K562 (cell line): Measurements from ENCODE around the gene TKTL1. TPM values are rescaled to one million over a fixed set of nuclear protein-coding genes. Genes with fewer than 3 reads are reported as not detected.

Experiments used
- ASH1L ChIP-seq: fragments of 450-650 bp; IDR thresholded peaks from 2 replicates; pipeline ENCODE4 v1.6.1; 2018; ENCODE audit warnings: borderline replicate concordance, mild to moderate bottlenecking, low read depth; ENCODE audit not compliant: partially characterized antibody
- BACH1 ChIP-seq: fragments of 200-800 bp; sonication (Bioruptor generic); IDR thresholded peaks from 2 replicates; pipeline ENCODE4 v1.6.1; 2016; ENCODE audit warnings: missing genetic modification characterization, missing compliant biosample characterization
- BMI1 ChIP-seq: fragments of 150-350 bp; IDR thresholded peaks from 2 replicates; pipeline ENCODE4 v1.6.1; 2014; ENCODE audit warnings: low read length
- EWSR1 ChIP-seq: fragments of 450-650 bp; IDR thresholded peaks from 2 replicates; pipeline ENCODE4 v1.6.1; 2018; ENCODE audit warnings: borderline replicate concordance, mild to moderate bottlenecking, low read depth, moderate library complexity; ENCODE audit not compliant: partially characterized antibody
- HNRNPK ChIP-seq: fragments of 200-400 bp; formaldehyde crosslinking; IDR thresholded peaks from one replicate; pipeline ENCODE4 v1.6.1; 2018; ENCODE audit warnings: mild to moderate bottlenecking, low read depth, low read length; ENCODE audit not compliant: poor library complexity, severe bottlenecking
- ILF3 ChIP-seq: fragments of 450-650 bp; IDR thresholded peaks from 2 replicates; pipeline ENCODE4 v1.6.1; 2018; ENCODE audit warnings: antibody characterized with exemption, mild to moderate bottlenecking, moderate library complexity, borderline replicate concordance
- KHSRP ChIP-seq: fragments of 450-650 bp; IDR thresholded peaks from 2 replicates; pipeline ENCODE4 v1.6.1; 2017
- LCOR ChIP-seq: sonication (generic); formaldehyde crosslinking; IDR thresholded peaks from 2 replicates; pipeline ENCODE4 v1.8.0; 2022; ENCODE audit warnings: mild to moderate bottlenecking, missing genetic modification reagents
- MYC ChIP-seq, 2 experiments: fragments of 250-450 bp in 1 of 2; sonication (Bioruptor Pico) in 1 of 2; IDR thresholded peaks; 2 replicates each; pipeline versions ENCODE4 v1.5.1 to v1.6.1; 2012 to 2021; ENCODE audit warnings: low read depth in 2 of 2, borderline replicate concordance in 1 of 2, improper control_type of control experiment in 1 of 2, low read length in 1 of 2, mild to moderate bottlenecking in 1 of 2, moderate library complexity in 1 of 2
- NCOA1 ChIP-seq: fragments of 450-650 bp; IDR thresholded peaks from 2 replicates; pipeline ENCODE4 v1.6.1; 2016; ENCODE audit warnings: low read depth
- SIN3B ChIP-seq: fragments of 450-650 bp; IDR thresholded peaks from 2 replicates; pipeline ENCODE4 v1.6.1; 2017; ENCODE audit warnings: low read depth, mild to moderate bottlenecking, moderate library complexity
- SNRNP70 ChIP-seq: fragments of 200-400 bp; formaldehyde crosslinking; optimal IDR thresholded peaks from 2 replicates; pipeline ENCODE3; 2017; ENCODE audit warnings: low read depth, low read length
- SREBF2 ChIP-seq: sonication (generic); formaldehyde crosslinking; IDR thresholded peaks from 2 replicates; pipeline ENCODE4 v1.4.0; 2020; ENCODE audit warnings: mild to moderate bottlenecking, missing genetic modification reagents
- TBL1XR1 ChIP-seq, 2 experiments: IDR thresholded peaks; 2 replicates each; pipeline ENCODE4 v1.6.1; 2012; ENCODE audit warnings: improper control_type of control experiment in 2 of 2, low read length in 2 of 2, mild to moderate bottlenecking in 1 of 2
- ZFP36 ChIP-seq: fragments of 150-350 bp; IDR thresholded peaks from 2 replicates; pipeline ENCODE4 v1.6.1; 2018; ENCODE audit warnings: low read length, low read depth; ENCODE audit not compliant: partially characterized antibody
- ZNF830 ChIP-seq: fragments of 250-450 bp; sonication (Bioruptor Pico); IDR thresholded peaks from 2 replicates; pipeline ENCODE4 v1.5.0; 2021; ENCODE audit warnings: mild to moderate bottlenecking
- polyA plus RNA-seq, 8 experiments: library from polyadenylated mRNA; depleted of rRNA in 4 of 8; stranded (reverse) in 5 of 8; unstranded in 3 of 8; fragments of >200 nt; fragmentation: Nextera tagmentation in 2 of 8; fragmentation: Illumina TruSeq in 1 of 8; extraction: Ambion mirVana in 2 of 8; extraction: Trizol in 1 of 8; gene quantifications; 2 replicates each; pipeline versions ENCODE4 v1.2.1 to v1.2.3, GENCODE V29; 2011 to 2014; ENCODE audit warnings: inconsistent platforms in 1 of 8, missing spikeins in 1 of 8
- total RNA-seq, 7 experiments: library from RNA; depleted of rRNA in 6 of 7; stranded (reverse); fragments of >200 nt in 6 of 7; fragmentation: Illumina TruSeq in 2 of 7; extraction: Trizol in 2 of 7; gene quantifications; 2 replicates each; pipeline versions ENCODE4 v1.2.1 to v1.2.3, GENCODE V29; 2011 to 2021; ENCODE audit warnings: low replicate concordance in 1 of 7
- TF ChIP-seq, protein P1 (sequence below): fragments of 250-450 bp; sonication (Bioruptor Pico); IDR thresholded peaks from 2 replicates; pipeline ENCODE4 v1.8.0; 2022; ENCODE audit warnings: inconsistent platforms
- TF ChIP-seq, protein P2 (sequence below): fragments of 250-450 bp; sonication (Bioruptor Pico); IDR thresholded peaks from 2 replicates; pipeline ENCODE4 v1.4.0; 2020
- TF ChIP-seq, protein P3 (sequence below): fragments of 250-450 bp; sonication (Bioruptor Pico); IDR thresholded peaks from 2 replicates; pipeline ENCODE4 v1.8.0; 2022; ENCODE audit warnings: moderate library complexity, mild to moderate bottlenecking, inconsistent platforms
- TF ChIP-seq, protein P4 (sequence below): sonication (generic); formaldehyde crosslinking; IDR thresholded peaks from 2 replicates; pipeline ENCODE4 v1.8.0; 2022; ENCODE audit warnings: missing genetic modification reagents, mild to moderate bottlenecking, moderate library complexity, borderline replicate concordance
- TF ChIP-seq, protein P5 (sequence below): sonication (generic); formaldehyde crosslinking; IDR thresholded peaks from 2 replicates; pipeline ENCODE4 v1.5.0; 2020; ENCODE audit warnings: missing genetic modification reagents
- TF ChIP-seq, protein P6 (sequence below): fragments of 250-450 bp; sonication (Bioruptor Pico); IDR thresholded peaks from 2 replicates; pipeline ENCODE4 v1.8.0; 2021; ENCODE audit warnings: moderate library complexity, mild to moderate bottlenecking, inconsistent platforms

TKTL1 gene
- total and polyA plus RNA-seq, 9 of the 15 experiments (the other 6 are each of a cell fraction or from before 2014, with no cell fraction given) = 0.18 to 0.71 (median 0.38) TPM

DNA sequence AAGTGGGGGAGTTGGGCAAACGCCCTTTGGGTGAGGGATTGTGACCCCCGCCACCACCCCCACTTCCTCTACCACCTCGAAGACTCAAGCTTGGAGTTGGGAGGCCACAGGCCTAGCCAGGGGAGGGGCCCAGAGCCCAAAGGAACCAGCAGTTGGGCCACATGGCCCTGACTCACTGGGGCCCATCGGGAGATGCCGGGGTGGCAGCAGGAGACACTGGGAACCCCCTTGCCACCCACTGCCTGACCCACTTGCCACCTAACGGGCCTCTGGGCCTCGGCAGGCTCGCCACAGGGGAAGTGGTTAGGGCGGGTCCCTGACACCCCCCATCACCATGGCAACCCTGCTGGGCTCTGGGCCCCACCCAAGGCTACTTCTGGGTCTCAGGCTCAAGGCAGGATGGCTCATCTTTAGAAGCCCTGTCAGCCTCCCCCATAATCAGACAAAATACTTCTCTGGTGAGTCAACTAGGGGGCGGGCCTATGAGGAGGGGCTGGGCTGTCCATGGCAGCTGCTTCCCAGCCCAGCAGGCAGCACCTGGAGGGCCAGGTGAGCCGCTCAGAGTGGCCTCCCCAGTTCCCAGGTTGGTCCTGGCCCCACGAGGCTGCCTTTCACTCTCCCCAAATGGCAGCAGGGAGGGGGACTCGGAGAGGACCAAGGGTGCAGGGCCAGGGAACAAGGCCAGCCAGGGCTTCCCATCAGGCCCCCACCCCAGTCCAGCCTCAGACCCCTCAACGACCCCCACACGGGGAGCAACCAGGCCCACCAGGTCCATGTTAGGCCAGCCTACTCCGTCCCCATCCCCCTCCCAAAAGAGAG, 73.2 kb downstream of the TKTL1 start (continued):
- TF ChIP-seq, protein P1, sequence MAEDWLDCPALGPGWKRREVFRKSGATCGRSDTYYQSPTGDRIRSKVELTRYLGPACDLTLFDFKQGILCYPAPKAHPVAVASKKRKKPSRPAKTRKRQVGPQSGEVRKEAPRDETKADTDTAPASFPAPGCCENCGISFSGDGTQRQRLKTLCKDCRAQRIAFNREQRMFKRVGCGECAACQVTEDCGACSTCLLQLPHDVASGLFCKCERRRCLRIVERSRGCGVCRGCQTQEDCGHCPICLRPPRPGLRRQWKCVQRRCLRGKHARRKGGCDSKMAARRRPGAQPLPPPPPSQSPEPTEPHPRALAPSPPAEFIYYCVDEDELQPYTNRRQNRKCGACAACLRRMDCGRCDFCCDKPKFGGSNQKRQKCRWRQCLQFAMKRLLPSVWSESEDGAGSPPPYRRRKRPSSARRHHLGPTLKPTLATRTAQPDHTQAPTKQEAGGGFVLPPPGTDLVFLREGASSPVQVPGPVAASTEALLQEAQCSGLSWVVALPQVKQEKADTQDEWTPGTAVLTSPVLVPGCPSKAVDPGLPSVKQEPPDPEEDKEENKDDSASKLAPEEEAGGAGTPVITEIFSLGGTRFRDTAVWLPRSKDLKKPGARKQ (CRISPR knock-in tag) = no peak
- TF ChIP-seq, protein P2, sequence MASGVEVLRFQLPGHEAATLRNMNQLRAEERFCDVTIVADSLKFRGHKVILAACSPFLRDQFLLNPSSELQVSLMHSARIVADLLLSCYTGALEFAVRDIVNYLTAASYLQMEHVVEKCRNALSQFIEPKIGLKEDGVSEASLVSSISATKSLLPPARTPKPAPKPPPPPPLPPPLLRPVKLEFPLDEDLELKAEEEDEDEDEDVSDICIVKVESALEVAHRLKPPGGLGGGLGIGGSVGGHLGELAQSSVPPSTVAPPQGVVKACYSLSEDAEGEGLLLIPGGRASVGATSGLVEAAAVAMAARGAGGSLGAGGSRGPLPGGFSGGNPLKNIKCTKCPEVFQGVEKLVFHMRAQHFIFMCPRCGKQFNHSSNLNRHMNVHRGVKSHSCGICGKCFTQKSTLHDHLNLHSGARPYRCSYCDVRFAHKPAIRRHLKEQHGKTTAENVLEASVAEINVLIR = no peak
- TF ChIP-seq MYC (IDR thresholded peaks at IDR 0.05; ENCODE audit: low read depth, low read length) (peak; percentile 37; the same call in 1 of the 2 replicates), MYC (CRISPR knock-in tag; IDR thresholded peaks at IDR 0.05; ENCODE audit: borderline replicate concordance, low read depth) (no peak), SREBF2 (no peak), SNRNP70 (no peak), BACH1 (tag) (no peak), ZFP36 (no peak), HNRNPK (no peak), ILF3 (no peak), TBL1XR1 (IDR thresholded peaks at IDR 0.05; ENCODE audit: low read length in 2 of 2) (no peak), BMI1 (peak; percentile 74), ZNF830 (CRISPR knock-in tag) (no peak), SIN3B (no peak), ASH1L (no peak), KHSRP (no peak), LCOR (CRISPR knock-in tag) (peak; percentile 76), EWSR1 (no peak), NCOA1 (no peak)
- TF ChIP-seq, protein P3, sequence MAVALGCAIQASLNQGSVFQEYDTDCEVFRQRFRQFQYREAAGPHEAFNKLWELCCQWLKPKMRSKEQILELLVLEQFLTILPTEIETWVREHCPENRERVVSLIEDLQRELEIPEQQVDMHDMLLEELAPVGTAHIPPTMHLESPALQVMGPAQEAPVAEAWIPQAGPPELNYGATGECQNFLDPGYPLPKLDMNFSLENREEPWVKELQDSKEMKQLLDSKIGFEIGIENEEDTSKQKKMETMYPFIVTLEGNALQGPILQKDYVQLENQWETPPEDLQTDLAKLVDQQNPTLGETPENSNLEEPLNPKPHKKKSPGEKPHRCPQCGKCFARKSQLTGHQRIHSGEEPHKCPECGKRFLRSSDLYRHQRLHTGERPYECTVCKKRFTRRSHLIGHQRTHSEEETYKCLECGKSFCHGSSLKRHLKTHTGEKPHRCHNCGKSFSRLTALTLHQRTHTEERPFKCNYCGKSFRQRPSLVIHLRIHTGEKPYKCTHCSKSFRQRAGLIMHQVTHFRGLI (CRISPR knock-in tag) = no peak
- TF ChIP-seq, protein P4, sequence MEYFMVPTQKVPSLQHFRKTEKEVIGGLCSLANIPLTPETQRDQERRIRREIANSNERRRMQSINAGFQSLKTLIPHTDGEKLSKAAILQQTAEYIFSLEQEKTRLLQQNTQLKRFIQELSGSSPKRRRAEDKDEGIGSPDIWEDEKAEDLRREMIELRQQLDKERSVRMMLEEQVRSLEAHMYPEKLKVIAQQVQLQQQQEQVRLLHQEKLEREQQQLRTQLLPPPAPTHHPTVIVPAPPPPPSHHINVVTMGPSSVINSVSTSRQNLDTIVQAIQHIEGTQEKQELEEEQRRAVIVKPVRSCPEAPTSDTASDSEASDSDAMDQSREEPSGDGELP = peak; percentile 90
- TF ChIP-seq, protein P5, sequence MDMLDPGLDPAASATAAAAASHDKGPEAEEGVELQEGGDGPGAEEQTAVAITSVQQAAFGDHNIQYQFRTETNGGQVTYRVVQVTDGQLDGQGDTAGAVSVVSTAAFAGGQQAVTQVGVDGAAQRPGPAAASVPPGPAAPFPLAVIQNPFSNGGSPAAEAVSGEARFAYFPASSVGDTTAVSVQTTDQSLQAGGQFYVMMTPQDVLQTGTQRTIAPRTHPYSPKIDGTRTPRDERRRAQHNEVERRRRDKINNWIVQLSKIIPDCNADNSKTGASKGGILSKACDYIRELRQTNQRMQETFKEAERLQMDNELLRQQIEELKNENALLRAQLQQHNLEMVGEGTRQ (CRISPR knock-in tag) = no peak
- TF ChIP-seq, protein P6, sequence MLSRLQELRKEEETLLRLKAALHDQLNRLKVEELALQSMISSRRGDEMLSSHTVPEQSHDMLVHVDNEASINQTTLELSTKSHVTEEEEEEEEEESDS = no peak
